Right lobe of liver (tissue), 4 donors: ENCODE results near the gene RPS6KB2.

ENCODE experiments used
- CTCF ChIP-seq, 4 donors: fragments of 200-600 bp in 3 of 4; fragments of 450-650 bp in 1 of 4; IDR thresholded peaks; one replicate each; pipeline versions ENCODE4 v1.5.1 to v1.8.0; 2016 to 2022; ENCODE audit warnings: antibody characterized with exemption in 4 of 4, mild to moderate bottlenecking in 2 of 4
- POLR2A ChIP-seq: fragments of 450-650 bp; IDR thresholded peaks from one replicate; pipeline ENCODE4 v1.6.1; 2017; ENCODE audit warnings: antibody characterized with exemption, mild to moderate bottlenecking
- donor health status: DM: no; HTN: no; CAD: no.
- donor health status: DM: no; HTN: no; CAD: no.
- donor health status: DM: no; HTN: yes; CAD: no.

- TF ChIP-seq CTCF (IDR thresholded peaks at IDR 0.05): no peak
- TF ChIP-seq POLR2A: no peak
These were observed 19.9 kb downstream of the RPS6KB2 start for GRCh38 chr11:67448220-67448609.
